NB4 (cell line): Measurements from ENCODE around the gene MEIOB.

Experiments used
- CTCF ChIP-seq: IDR thresholded peaks from one replicate; pipeline ENCODE4 v1.5.1; 2012; ENCODE audit warnings: low read depth, low read length
- POLR2A ChIP-seq: IDR thresholded peaks from 2 replicates; pipeline ENCODE4 v1.6.1; 2011; ENCODE audit warnings: mild to moderate bottlenecking; ENCODE audit not compliant: insufficient read length; ENCODE audit errors: extremely low read depth

- TF ChIP-seq CTCF (no peak), POLR2A (no peak)
Measured at GRCh38 chr16:1786242-1787055, 85.5 kb downstream of the MEIOB start.
